Mucosa of descending colon (tissue), 3 donors: ENCODE data around the gene H2AZ1. TPM values are rescaled to one million over a fixed set of nuclear protein-coding genes. Genes with fewer than 3 reads are reported as not detected.

Experiments
- ATAC-seq: fragments of 200-7000 bp; cut with Tn5 transposase; one replicate; pipeline ENCODE4 v1.9.1; 2020; ENCODE audit warnings: mild to moderate bottlenecking, moderate library complexity
- DNase-seq, 3 donors: peaks; one replicate each; pipeline ENCODE4 v3.0.0-alpha.2; 2020
- H3K36me3 ChIP-seq: fragments of 200-600 bp; one replicate; pipeline ENCODE4 v1.8.0; 2021; ENCODE audit warnings: low read depth, mild to moderate bottlenecking
- H3K4me1 ChIP-seq: fragments of 200-600 bp; one replicate; pipeline ENCODE4 v1.8.0; 2021; ENCODE audit warnings: low read depth, mild to moderate bottlenecking
- H3K4me3 ChIP-seq: fragments of 200-600 bp; one replicate; pipeline ENCODE4 v1.8.0; 2021; ENCODE audit warnings: mild to moderate bottlenecking
- H3K9me3 ChIP-seq: fragments of 200-600 bp; one replicate; pipeline ENCODE4 v1.8.0; 2021; ENCODE audit warnings: mild to moderate bottlenecking
- intact Hi-C, 2 donors: fragments of 100-400 bp; cut with DNase I in 1 of 2; cut with micrococcal nuclease in 1 of 2; formaldehyde crosslinking; loops; one replicate each; pipeline versions ENCODE4 v1.11.0 to v1.11.1; 2022; cut with DNase I, micrococcal nuclease
- total RNA-seq, 3 donors: library from RNA; stranded (reverse); fragmentation: NEBNext Ultra II Directional in 2 of 3; extraction: Animal tissue kit (Norgen Biotek cat#: 25700) in 2 of 3; gene quantifications; one replicate each; pipeline versions ENCODE4 v1.2.1 to v1.2.4, GENCODE V29; 2021 to 2023
- TF ChIP-seq, protein P1 (sequence below): fragments of 200-600 bp; IDR thresholded peaks from one replicate; pipeline ENCODE4 v1.8.0; 2022; ENCODE audit warnings: antibody characterized with exemption, mild to moderate bottlenecking
- donor health status: DM: no; HTN: no; CAD: no; lungs with moderate emphysema.
- donor health status: DM: no; HTN: no; CAD: no.
- donor health status: DM: no; HTN: yes; CAD: no.

Gene H2AZ1
- total RNA-seq, 3 donors from 2014 or later = 106 to 219 (median 216) TPM

DNA sequence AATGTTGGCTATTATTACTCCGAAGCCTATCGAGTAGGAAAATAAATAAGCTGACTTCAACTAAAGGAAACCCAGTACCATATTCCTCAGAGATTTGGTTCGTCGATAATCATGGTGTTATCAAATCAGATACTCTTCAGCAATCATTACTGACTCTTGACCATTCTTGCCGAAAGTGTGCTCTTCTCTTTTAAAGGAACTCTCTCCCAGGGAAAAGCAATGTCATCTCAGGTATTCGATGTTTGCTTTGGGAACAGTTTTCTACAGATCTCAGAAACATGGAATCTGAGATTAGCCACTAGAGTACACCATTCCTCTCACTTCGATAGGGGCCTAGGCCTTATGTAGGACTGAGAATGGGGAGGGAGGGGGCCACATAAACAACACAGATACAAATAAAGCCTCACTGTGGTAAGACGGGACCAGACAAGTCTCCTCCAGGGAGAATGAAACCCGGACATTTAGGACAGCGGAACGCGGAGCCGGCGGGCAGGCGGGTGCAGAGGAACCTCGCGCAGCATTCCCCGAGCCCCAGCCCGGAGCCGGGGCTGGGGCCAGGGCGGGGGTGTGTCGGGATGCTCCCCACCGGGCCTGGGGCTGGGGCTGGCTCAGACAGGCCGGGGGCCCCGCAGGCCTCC is 4.2 kb downstream of the H2AZ1 start:
- Histone ChIP-seq H3K36me3 (no peaks in the 10 kb centered on the region), H3K4me1 (peaks cover 28% of the 10 kb centered on the region), H3K4me3 (peak overlapping the region; percentile 93), H3K9me3 (no peaks in the 10 kb centered on the region)
- peak; percentile 8 for ATAC-seq
- TF ChIP-seq, protein P1, sequence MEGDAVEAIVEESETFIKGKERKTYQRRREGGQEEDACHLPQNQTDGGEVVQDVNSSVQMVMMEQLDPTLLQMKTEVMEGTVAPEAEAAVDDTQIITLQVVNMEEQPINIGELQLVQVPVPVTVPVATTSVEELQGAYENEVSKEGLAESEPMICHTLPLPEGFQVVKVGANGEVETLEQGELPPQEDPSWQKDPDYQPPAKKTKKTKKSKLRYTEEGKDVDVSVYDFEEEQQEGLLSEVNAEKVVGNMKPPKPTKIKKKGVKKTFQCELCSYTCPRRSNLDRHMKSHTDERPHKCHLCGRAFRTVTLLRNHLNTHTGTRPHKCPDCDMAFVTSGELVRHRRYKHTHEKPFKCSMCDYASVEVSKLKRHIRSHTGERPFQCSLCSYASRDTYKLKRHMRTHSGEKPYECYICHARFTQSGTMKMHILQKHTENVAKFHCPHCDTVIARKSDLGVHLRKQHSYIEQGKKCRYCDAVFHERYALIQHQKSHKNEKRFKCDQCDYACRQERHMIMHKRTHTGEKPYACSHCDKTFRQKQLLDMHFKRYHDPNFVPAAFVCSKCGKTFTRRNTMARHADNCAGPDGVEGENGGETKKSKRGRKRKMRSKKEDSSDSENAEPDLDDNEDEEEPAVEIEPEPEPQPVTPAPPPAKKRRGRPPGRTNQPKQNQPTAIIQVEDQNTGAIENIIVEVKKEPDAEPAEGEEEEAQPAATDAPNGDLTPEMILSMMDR = no peak
- peak in 1 of 3 donors; percentile 39 for DNase-seq
- intact Hi-C loops = loop anchor here in 1 of 2 donors (5.0 to 10.0 kb wide), 2 partner anchors 51 to 384 kb away; partner anchors contain the start of genes LAMTOR3 and TRMT10A

GRCh38 chr4:99943904-99944437 is 6.1 kb downstream of the H2AZ1 start:
- TF ChIP-seq, protein P1 = no peak
- intact Hi-C loops = loop anchor here in 1 of 2 donors (10.0 kb wide), 1 partner anchor 49 kb away; the partner anchor contains the start of gene LAMTOR3
- Histone ChIP-seq H3K9me3 (no peaks in the 10 kb centered on the region), H3K4me1 (peaks cover 28% of the 10 kb centered on the region), H3K4me3 (no peak overlapping the region), H3K36me3 (no peaks in the 10 kb centered on the region)
- DNase-seq (no peak), ATAC-seq (no peak)

GRCh38 chr4:99938243-99938753 is 11.8 kb downstream of the H2AZ1 start:
- TF ChIP-seq, protein P1 = no peak
- intact Hi-C loops = no loop called here
- no peak for DNase-seq
- H3K4me1 ChIP-seq = no peaks in the 10 kb centered on the region
- no peaks in the 10 kb centered on the region for H3K36me3 ChIP-seq
- H3K4me3 ChIP-seq = no peak overlapping the region
- peaks cover 22% of the 10 kb centered on the region for H3K9me3 ChIP-seq
- ATAC-seq = no peak

DNA sequence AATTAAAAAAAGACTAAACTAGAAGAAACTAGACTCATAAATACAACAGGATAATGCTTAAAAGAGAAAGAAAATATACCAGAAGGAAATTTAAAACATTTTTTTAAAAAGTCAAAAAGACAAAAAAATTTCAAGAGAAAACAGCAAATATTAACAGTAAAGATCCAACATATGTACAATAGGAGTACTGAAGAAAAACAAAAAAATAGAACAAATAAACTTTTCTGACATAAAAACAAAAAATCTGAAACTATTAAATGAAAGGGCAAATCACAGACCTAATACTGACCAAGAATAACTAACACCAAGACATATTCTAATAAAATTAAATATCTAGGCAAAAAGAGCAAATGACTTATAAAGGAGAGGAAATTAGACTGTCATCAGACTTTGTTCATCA is 15.2 kb downstream of the H2AZ1 start:
- H3K9me3 ChIP-seq = peaks cover 22% of the 10 kb centered on the region
- intact Hi-C loops = no loop called here
- no peaks in the 10 kb centered on the region for H3K36me3 ChIP-seq
- TF ChIP-seq, protein P1 = no peak
- no peak for DNase-seq
- H3K4me1 ChIP-seq = no peaks in the 10 kb centered on the region
- H3K4me3 ChIP-seq = no peak overlapping the region
- ATAC-seq = no peak

DNA sequence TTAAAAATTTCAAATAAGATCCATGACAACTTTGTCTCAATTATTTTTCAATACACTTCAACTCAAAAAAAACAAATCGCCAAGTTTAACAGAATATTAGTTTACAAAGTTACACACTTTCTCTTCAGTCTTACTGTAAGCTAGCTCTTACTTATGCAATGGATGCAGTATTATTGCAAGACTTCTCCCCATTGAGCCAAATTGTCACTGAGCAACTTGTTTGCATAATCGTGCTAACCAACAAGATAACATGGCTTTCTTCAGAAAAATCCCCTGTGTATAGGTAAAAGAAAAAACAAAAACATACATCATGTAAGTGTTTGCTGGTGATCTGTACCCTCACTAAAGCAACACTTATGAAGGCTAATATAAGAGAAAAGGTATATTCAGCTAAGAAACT is 22.5 kb downstream of the H2AZ1 start:
- TF ChIP-seq, protein P1 = no peak
- intact Hi-C loops = no loop called here
- Histone ChIP-seq H3K4me1 (no peaks in the 10 kb centered on the region), H3K4me3 (no peak overlapping the region), H3K36me3 (no peaks in the 10 kb centered on the region), H3K9me3 (no peaks in the 10 kb centered on the region)
- no peak for ATAC-seq
- no peak for DNase-seq
